Tibial artery (tissue), 4 donors: ENCODE data around the gene PRR5.

ENCODE experiments used
- DNase-seq, 2 donors: peaks; one replicate each; pipeline ENCODE4 v3.0.0-alpha.2; 2019
- H3K27ac ChIP-seq, 2 donors: fragments of 200-600 bp; sonication (generic) in 1 of 2; 1 replicate in 1 of 2; 2 replicates in 1 of 2; pipeline ENCODE4 v1.5.1; 2018 to 2019; ENCODE audit warnings: mild to moderate bottlenecking in 1 of 2
- H3K27me3 ChIP-seq, 2 donors: fragments of 200-600 bp; sonication (generic) in 1 of 2; one replicate each; pipeline versions ENCODE4 v1.5.1 to v1.6.0; 2016 to 2019
- H3K36me3 ChIP-seq, 3 donors: fragments of 200-600 bp; sonication (generic) in 2 of 3; one replicate each; pipeline ENCODE4 v1.5.1; 2016 to 2019; ENCODE audit warnings: mild to moderate bottlenecking in 2 of 3
- H3K4me1 ChIP-seq, 4 donors: fragments of 200-600 bp; sonication (generic) in 2 of 4; 1 replicate in 3 of 4; 2 replicates in 1 of 4; pipeline ENCODE4 v1.5.1; 2016 to 2019
- H3K4me3 ChIP-seq, 2 donors: fragments of 200-600 bp; sonication (generic) in 1 of 2; 1 replicate in 1 of 2; 2 replicates in 1 of 2; pipeline ENCODE4 v1.5.1; 2018 to 2019; ENCODE audit warnings: mild to moderate bottlenecking in 2 of 2
- H3K9me3 ChIP-seq, 3 donors: fragments of 200-600 bp; sonication (generic) in 1 of 3; one replicate each; pipeline ENCODE4 v1.5.1; 2016 to 2019
- CTCF ChIP-seq, 2 experiments: fragments of 200-600 bp in 1 of 2; fragments of 450-650 bp in 1 of 2; IDR thresholded peaks; one replicate each; pipeline ENCODE4 v1.5.1; 2017 to 2019; ENCODE audit warnings: antibody characterized with exemption in 2 of 2, mild to moderate bottlenecking in 1 of 2, moderate library complexity in 1 of 2
- intact Hi-C: fragments of 100-400 bp; cut with DNase I; formaldehyde crosslinking; loops from one replicate; pipeline ENCODE4 v1.15.0; 2023; ENCODE audit warnings: low total_unique reads

PRR5 gene

DNA sequence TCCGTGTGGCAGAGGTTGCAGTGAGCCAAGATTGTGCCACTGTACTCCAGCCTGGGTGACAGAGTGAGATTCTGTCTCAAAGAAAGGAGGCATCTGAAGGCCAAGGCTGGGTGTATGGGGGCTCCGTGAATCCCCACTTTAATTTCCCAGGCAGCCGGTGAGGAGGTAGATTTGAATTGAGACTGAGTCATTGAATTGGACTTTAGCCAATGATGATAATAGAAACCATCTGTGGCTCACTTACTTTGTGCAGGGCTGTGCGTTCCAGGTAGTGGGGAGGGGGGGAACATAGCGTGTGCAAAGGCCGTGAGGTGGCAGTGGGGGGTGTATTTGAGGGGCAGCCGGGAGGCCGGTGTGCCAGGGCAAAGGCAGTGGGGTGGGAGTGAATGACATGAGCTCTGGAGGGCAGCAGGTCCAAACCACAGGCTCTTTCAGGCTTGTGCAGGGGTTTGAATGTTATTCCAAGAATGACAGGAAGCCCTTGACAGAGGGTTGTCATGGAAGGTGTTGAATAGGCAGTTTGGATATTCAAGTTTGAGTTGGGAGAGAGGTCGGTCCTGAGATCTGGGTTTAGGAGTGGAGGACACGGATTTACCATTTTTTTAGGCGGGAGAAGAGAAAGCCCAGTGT, 56.5 kb downstream of the PRR5 start:
- H3K27ac ChIP-seq = no peak overlapping the region
- TF ChIP-seq CTCF (IDR thresholded peaks at IDR 0.05) = no peak
- no peaks in the 10 kb centered on the region for H3K9me3 ChIP-seq
- DNase-seq = no peak
- H3K36me3 ChIP-seq = no peaks in the 10 kb centered on the region
- intact Hi-C loops = no loop called here
- H3K4me1 ChIP-seq = peaks cover 0 to 4% (median 0%) of the 10 kb centered on the region in 4 donors
- no peak overlapping the region for H3K4me3 ChIP-seq
- H3K27me3 ChIP-seq = peaks cover 0 to 33% of the 10 kb centered on the region in 2 donors

DNA sequence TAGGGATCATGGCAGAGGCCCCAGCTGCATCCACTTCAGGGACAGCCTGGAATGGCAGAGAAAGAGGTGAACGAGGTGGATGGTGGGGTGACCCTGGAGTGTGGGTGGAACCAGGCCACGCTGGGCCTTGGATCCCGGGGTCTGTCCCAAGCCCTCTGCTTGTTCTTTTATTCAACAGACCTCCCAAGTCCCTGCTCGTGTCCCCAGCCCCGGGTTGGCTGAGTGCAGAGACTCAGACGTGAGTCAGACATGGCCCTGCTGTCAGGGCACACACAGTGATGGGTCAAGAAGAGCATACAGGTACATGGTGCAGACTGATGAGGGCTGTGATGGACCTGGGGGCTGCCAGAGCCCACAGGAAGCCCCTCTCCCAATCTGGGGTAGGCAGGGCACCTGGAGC, 57.0 kb downstream of the PRR5 start:
- Histone ChIP-seq H3K27me3 (peaks cover 0 to 27% of the 10 kb centered on the region in 2 donors), H3K4me3 (no peak overlapping the region), H3K9me3 (no peaks in the 10 kb centered on the region), H3K4me1 (no peaks in the 10 kb centered on the region), H3K27ac (no peak overlapping the region), H3K36me3 (no peaks in the 10 kb centered on the region)
- intact Hi-C loops = no loop called here
- DNase-seq = no peak
- TF ChIP-seq CTCF (IDR thresholded peaks at IDR 0.05) = no peak

DNA sequence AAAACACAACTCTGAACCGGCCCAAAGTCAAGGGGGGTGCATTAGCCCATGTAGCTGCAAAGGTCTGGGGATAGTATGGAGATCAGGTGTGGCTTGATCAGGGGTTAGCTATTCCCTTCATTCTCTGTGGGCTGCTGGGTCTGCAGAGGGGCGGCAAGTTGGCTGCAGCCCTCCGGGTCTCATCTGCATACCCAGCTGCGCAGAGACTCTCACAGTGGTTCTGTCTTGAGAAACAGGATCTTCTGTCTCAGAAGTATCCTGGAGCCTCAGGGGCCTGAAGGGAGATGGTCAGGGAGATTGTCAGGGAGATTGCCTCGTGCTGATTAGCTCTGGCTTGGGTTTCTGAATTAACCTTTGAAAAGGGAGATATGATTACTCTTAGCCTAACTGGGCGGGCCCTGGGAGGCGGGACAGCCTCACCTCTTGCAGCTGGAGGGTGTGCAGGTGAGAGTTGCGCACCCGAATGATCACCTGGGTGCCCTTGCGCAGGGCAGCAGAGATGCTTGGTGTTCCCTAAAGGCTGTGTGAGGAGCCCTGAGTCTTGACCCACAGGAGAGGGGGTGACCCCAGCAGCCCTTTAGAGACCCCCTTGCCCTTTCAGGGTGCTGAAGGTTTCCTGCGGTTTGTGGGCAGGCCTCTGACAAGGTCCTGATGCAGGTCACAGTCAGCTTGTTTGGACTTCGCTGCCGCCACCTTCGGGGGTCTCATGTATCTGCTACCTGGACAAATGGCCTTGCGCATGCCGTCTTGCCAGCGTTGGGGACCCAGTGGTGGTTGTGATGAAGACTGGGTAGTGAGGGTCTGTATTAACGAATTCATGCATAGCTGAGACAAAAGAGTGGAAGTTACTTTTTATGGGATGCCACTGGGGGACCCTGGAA, 57.7 kb downstream of the PRR5 start:
- Histone ChIP-seq H3K4me3 (no peak overlapping the region), H3K27ac (no peak overlapping the region), H3K4me1 (no peaks in the 10 kb centered on the region), H3K36me3 (no peaks in the 10 kb centered on the region), H3K9me3 (no peaks in the 10 kb centered on the region), H3K27me3 (peaks cover 0 to 21% of the 10 kb centered on the region in 2 donors)
- DNase-seq = no peak
- no peak for TF ChIP-seq CTCF (IDR thresholded peaks at IDR 0.05)
- intact Hi-C loops = no loop called here

GRCh38 chr22:44760476-44760875, 58.5 kb downstream of the PRR5 start:
- no peak overlapping the region for H3K4me3 ChIP-seq
- peaks cover 0 to 3% (median 0%) of the 10 kb centered on the region in 4 donors for H3K4me1 ChIP-seq
- no peak for TF ChIP-seq CTCF (IDR thresholded peaks at IDR 0.05)
- no peaks in the 10 kb centered on the region for H3K36me3 ChIP-seq
- no peak overlapping the region for H3K27ac ChIP-seq
- intact Hi-C loops = no loop called here
- H3K9me3 ChIP-seq = no peaks in the 10 kb centered on the region
- peaks cover 0 to 13% of the 10 kb centered on the region in 2 donors for H3K27me3 ChIP-seq
- DNase-seq = no peak

DNA sequence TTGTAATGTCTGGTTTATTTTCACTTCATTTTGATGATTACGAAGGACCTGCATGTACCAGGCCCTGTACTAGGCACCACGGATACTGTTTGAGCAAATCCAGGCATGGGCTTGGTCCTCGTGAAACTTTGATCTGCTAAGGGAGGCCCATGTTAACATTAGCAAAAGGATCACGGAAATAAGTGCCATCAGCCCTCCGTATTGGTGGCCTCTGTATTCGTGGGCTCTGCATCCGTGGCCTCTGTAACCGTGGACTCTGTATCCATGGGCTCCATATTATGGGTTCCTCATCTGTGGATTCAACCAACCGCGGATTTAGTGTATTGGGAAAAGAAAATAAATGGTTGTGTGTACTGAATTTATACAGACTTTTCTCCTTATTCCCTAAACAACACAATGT, 59.0 kb downstream of the PRR5 start:
- DNase-seq = no peak
- intact Hi-C loops = no loop called here
- Histone ChIP-seq H3K27me3 (peaks cover 0 to 13% of the 10 kb centered on the region in 2 donors), H3K4me3 (no peak overlapping the region), H3K27ac (no peak overlapping the region), H3K9me3 (no peaks in the 10 kb centered on the region), H3K4me1 (peaks cover 0 to 9% (median 0%) of the 10 kb centered on the region in 4 donors), H3K36me3 (no peaks in the 10 kb centered on the region)
- TF ChIP-seq CTCF (IDR thresholded peaks at IDR 0.05) = no peak
